ENCODE results near the gene TMEM132E.

- no peak for TF ChIP-seq POLR2A (IDR thresholded peaks at IDR 0.05)
- TF ChIP-seq CTCF (IDR thresholded peaks at IDR 0.05 in 8 of 11, conservative IDR thresholded peaks at IDR 0.05 in 3 of 11), result no peak
- no peak for TF ChIP-seq POLR2AphosphoS5 (IDR thresholded peaks at IDR 0.05)
Observed at GRCh38 chr17:34615326-34615725, 35.9 kb downstream of the TMEM132E start.
